Activated CD4-positive, alpha-beta T cell treated with anti-CD3 and anti-CD28 coated beads for 48 hours (primary cell): ENCODE measurements around the gene EYA4.

Source experiments
- DNase-seq: peaks from one replicate; pipeline ENCODE4 v3.0.0-alpha.2; 2020

Gene EYA4

GRCh38 chr6:133243723-133244305, 2.7 kb downstream of the EYA4 start:
- no peak for DNase-seq

- DNase-seq = no peak
Observed at GRCh38 chr6:133244519-133244918, 3.4 kb downstream of the EYA4 start.

- no peak for DNase-seq
Observed at GRCh38 chr6:133245007-133245406, 3.9 kb downstream of the EYA4 start.

- no peak for DNase-seq
Observed at GRCh38 chr6:133245422-133245903, 4.3 kb downstream of the EYA4 start.

- no peak for DNase-seq
Observed at GRCh38 chr6:133247581-133247980, 6.4 kb downstream of the EYA4 start.

- DNase-seq = no peak
Observed at GRCh38 chr6:133248241-133249001, 7.3 kb downstream of the EYA4 start.

GRCh38 chr6:133251688-133252087, 10.5 kb downstream of the EYA4 start:
- no peak for DNase-seq

GRCh38 chr6:133254552-133255228, 13.5 kb downstream of the EYA4 start:
- no peak for DNase-seq

- DNase-seq = no peak
Observed at GRCh38 chr6:133257545-133258105, 16.5 kb downstream of the EYA4 start.

- no peak for DNase-seq
Observed at GRCh38 chr6:133259561-133259960, 18.4 kb downstream of the EYA4 start.

GRCh38 chr6:133262804-133263203, 21.6 kb downstream of the EYA4 start:
- no peak for DNase-seq

- DNase-seq = no peak
Observed at GRCh38 chr6:133265066-133265465, 23.9 kb downstream of the EYA4 start.

- no peak for DNase-seq
Observed at GRCh38 chr6:133266186-133266585, 25.0 kb downstream of the EYA4 start.

- no peak for DNase-seq
Observed at GRCh38 chr6:133268621-133269020, 27.5 kb downstream of the EYA4 start.

GRCh38 chr6:133274813-133275212, 33.7 kb downstream of the EYA4 start:
- DNase-seq = no peak

- DNase-seq = no peak
Observed at GRCh38 chr6:133275213-133275612, 34.1 kb downstream of the EYA4 start.

GRCh38 chr6:133277228-133277899, 36.2 kb downstream of the EYA4 start:
- no peak for DNase-seq

- DNase-seq = no peak
Observed at GRCh38 chr6:133277900-133278545, 36.9 kb downstream of the EYA4 start.

GRCh38 chr6:133286765-133287164, 45.6 kb downstream of the EYA4 start:
- DNase-seq = no peak

GRCh38 chr6:133288662-133289061, 47.5 kb downstream of the EYA4 start:
- DNase-seq = no peak

- DNase-seq = no peak
Observed at GRCh38 chr6:133289733-133290306, 48.7 kb downstream of the EYA4 start.

GRCh38 chr6:133290930-133291329, 49.8 kb downstream of the EYA4 start:
- no peak for DNase-seq
